PC-9 (cell line): ENCODE data around the gene ELP6.

Experiments
- CTCF ChIP-seq: fragments of 200-600 bp; sonication (generic); conservative IDR thresholded peaks from 2 replicates; pipeline ENCODE4 v1.6.1; 2017; ENCODE audit warnings: mixed run types, antibody characterized with exemption, mild to moderate bottlenecking, moderate library complexity
- EZH2 ChIP-seq: fragments of 200-600 bp; sonication (generic); IDR thresholded peaks from 2 replicates; pipeline ENCODE4 v1.8.0; 2017; ENCODE audit warnings: antibody characterized with exemption, low read depth

- TF ChIP-seq EZH2 (no peak), CTCF (no peak)
Measured at GRCh38 chr3:47515100-47515499, 1.6 kb upstream of the ELP6 start.
